Liver (tissue), 9 donors: ENCODE measurements around the gene SMARCC1. TPM values are rescaled to one million over a fixed set of nuclear protein-coding genes. Genes with fewer than 3 reads are reported as not detected.

ENCODE experiments used
- DNase-seq: peaks from one replicate; pipeline ENCODE4 v3.0.0-alpha.2; 2017; ENCODE audit warnings: low spot score
- H3K27ac ChIP-seq, 2 donors: one replicate each; pipeline ENCODE4 v1.7.0; 2013; ENCODE audit warnings: inconsistent platforms in 2 of 2, low read length in 2 of 2, control low read depth in 1 of 2, low read depth in 1 of 2, mild to moderate bottlenecking in 1 of 2
- H3K27me3 ChIP-seq, 4 donors: one replicate each; pipeline versions ENCODE4 v1.6.1 to v1.7.0; 2013; ENCODE audit warnings: low read length in 3 of 4, inconsistent platforms in 1 of 4, mild to moderate bottlenecking in 1 of 4, moderate library complexity in 1 of 4; ENCODE audit not compliant: control insufficient read depth in 4 of 4, insufficient read depth in 4 of 4
- H3K36me3 ChIP-seq, 4 donors: one replicate each; pipeline versions ENCODE4 v1.6.1 to v1.7.0; 2013; ENCODE audit warnings: low read length in 3 of 4, mild to moderate bottlenecking in 3 of 4, low read depth in 1 of 4, moderate library complexity in 1 of 4; ENCODE audit not compliant: control insufficient read depth in 4 of 4, insufficient read depth in 3 of 4
- H3K4me1 ChIP-seq, 4 donors: one replicate each; pipeline versions ENCODE4 v1.6.1 to v1.7.0; 2013; ENCODE audit warnings: low read length in 3 of 4, mild to moderate bottlenecking in 3 of 4, moderate library complexity in 1 of 4; ENCODE audit not compliant: control insufficient read depth in 4 of 4, insufficient read depth in 4 of 4
- H3K4me3 ChIP-seq, 3 donors: one replicate each; pipeline versions ENCODE4 v1.6.1 to v1.7.0; 2013; ENCODE audit warnings: low read length in 3 of 3, control low read depth in 1 of 3, low read depth in 1 of 3, mild to moderate bottlenecking in 1 of 3
- H3K9ac ChIP-seq, 2 donors: one replicate each; pipeline ENCODE4 v1.7.0; 2013; ENCODE audit warnings: low read length in 2 of 2, mild to moderate bottlenecking in 2 of 2, moderate library complexity in 2 of 2, control low read depth in 1 of 2, low read depth in 1 of 2
- H3K9me3 ChIP-seq, 4 donors: one replicate each; pipeline versions ENCODE4 v1.6.1 to v1.7.0; 2013; ENCODE audit warnings: low read length in 3 of 4; ENCODE audit not compliant: control insufficient read depth in 4 of 4
- ATF3 ChIP-seq: IDR thresholded peaks from 2 replicates; pipeline ENCODE4 v1.6.1; 2016; ENCODE audit warnings: antibody characterized with exemption
- CTCF ChIP-seq: fragments of 150-350 bp; IDR thresholded peaks from 2 replicates; pipeline ENCODE4 v1.5.1; 2017; ENCODE audit warnings: improper control_type of control experiment, low read depth, low read length; ENCODE audit not compliant: missing input control
- FOXA2 ChIP-seq: IDR thresholded peaks from 2 replicates; pipeline ENCODE4 v1.6.1; 2016; ENCODE audit warnings: antibody characterized with exemption
- HNF4A ChIP-seq, 2 donors: conservative IDR thresholded peaks; 2 replicates each; pipeline ENCODE4 v1.6.1; 2016; ENCODE audit warnings: antibody characterized with exemption in 2 of 2, mild to moderate bottlenecking in 2 of 2
- JUND ChIP-seq, 2 donors: IDR thresholded peaks; 2 replicates each; pipeline ENCODE4 v1.6.1; 2016; ENCODE audit warnings: antibody characterized with exemption in 2 of 2
- MAX ChIP-seq: IDR thresholded peaks from 2 replicates; pipeline ENCODE4 v1.6.1; 2016; ENCODE audit warnings: antibody characterized with exemption
- RAD21 ChIP-seq, 2 donors: IDR thresholded peaks; 2 replicates each; pipeline ENCODE4 v1.6.1; 2016; ENCODE audit warnings: antibody characterized with exemption in 2 of 2, mild to moderate bottlenecking in 2 of 2
- REST ChIP-seq: IDR thresholded peaks from 2 replicates; pipeline ENCODE4 v1.6.1; 2016; ENCODE audit warnings: antibody characterized with exemption, mild to moderate bottlenecking
- RXRA ChIP-seq, 2 donors: IDR thresholded peaks; 2 replicates each; pipeline ENCODE4 v1.6.1; 2017 to 2018; ENCODE audit warnings: antibody characterized with exemption in 2 of 2, mild to moderate bottlenecking in 1 of 2
- ZBTB33 ChIP-seq: IDR thresholded peaks from 2 replicates; pipeline ENCODE4 v1.6.1; 2016; ENCODE audit warnings: antibody characterized with exemption
- WGBS: extraction: QIAGEN DNeasy Blood & Tissue Kit; methylation state at CpG from one replicate; pipeline ENCODE4 v1.1.7; 2013; 5-methylcytosine and 5-hydroxymethylcytosine counted together
- polyA plus RNA-seq, 2 donors: library from polyadenylated mRNA; stranded (reverse) in 1 of 2; unstranded in 1 of 2; fragments of 200-250 nt in 1 of 2; fragments of >200 nt in 1 of 2; fragmentation: Nextera tagmentation in 1 of 2; extraction: Ambion mirVana in 1 of 2; gene quantifications; one replicate each; pipeline versions ENCODE4 v1.2.1 to v1.2.3, GENCODE V29; 2013 to 2015
- total RNA-seq, 2 donors: library from RNA; depleted of rRNA; stranded (reverse); fragments of >200 nt; gene quantifications; one replicate each; pipeline ENCODE4 v1.2.3, GENCODE V29; 2014
- donor health status: healthy.
- donor health status: healthy.
- donor health status: healthy.
- donor health status: healthy.
- donor health status: healthy.

Gene SMARCC1
- total and polyA plus RNA-seq, 4 donors = 6.6 to 19.8 (median 12.6) TPM

- no peak for TF ChIP-seq CTCF
- TF ChIP-seq MAX = no peak
- TF ChIP-seq ZBTB33 = no peak
- TF ChIP-seq RXRA (IDR thresholded peaks at IDR 0.05) = no peak
- TF ChIP-seq FOXA2 = no peak
- no peak for TF ChIP-seq HNF4A (conservative IDR thresholded peaks at IDR 0.05)
Measured at GRCh38 chr3:47577583-47578118, 204.0 kb downstream of the SMARCC1 start (continued).

- H3K27me3 ChIP-seq = no peaks in the 10 kb centered on the region
- H3K36me3 ChIP-seq = no peaks in the 10 kb centered on the region
- no peak overlapping the region for H3K4me3 ChIP-seq
- H3K27ac ChIP-seq = no peak overlapping the region
- 78% methylated on average over 9 of the region's 9 CpGs for WGBS
- DNase-seq = no peak
- H3K9ac ChIP-seq = no peak overlapping the region
- no peaks in the 10 kb centered on the region for H3K9me3 ChIP-seq
- TF ChIP-seq MAX (no peak), JUND (IDR thresholded peaks at IDR 0.05) (no peak), ATF3 (no peak), RAD21 (IDR thresholded peaks at IDR 0.05) (no peak), REST (no peak), CTCF (no peak)
- peaks cover 0 to 7% (median 6%) of the 10 kb centered on the region in 4 donors for H3K4me1 ChIP-seq
Measured at GRCh38 chr3:47573190-47574172, 208.2 kb downstream of the SMARCC1 start.
